Keratinocyte (primary cell): Measurements from ENCODE around the gene CEP57L1. TPM values are rescaled to one million over a fixed set of nuclear protein-coding genes. Genes with fewer than 3 reads are reported as not detected.

Experiments used
- DNase-seq: peaks from one replicate; pipeline ENCODE4 v3.0.0-alpha.2; 2011; ENCODE audit warnings: low read depth, missing footprints, low spot score
- FAIRE-seq: peaks from 2 replicates; lab custom pipeline; 2011; peaks lifted over from hg19 to GRCh38; lab: Jason Lieb, UNC
- H2AFZ ChIP-seq: 2 replicates; pipeline ENCODE4 v1.6.0; 2012; ENCODE audit warnings: low read length, control low read depth, inconsistent platforms; ENCODE audit not compliant: control insufficient read depth
- H3K27ac ChIP-seq: 2 replicates; pipeline ENCODE4 v1.5.1; 2011; ENCODE audit warnings: low read length; ENCODE audit not compliant: control insufficient read depth, insufficient read depth
- H3K27me3 ChIP-seq: 3 replicates; pipeline ENCODE4 v1.6.0; 2011; ENCODE audit warnings: low read length; ENCODE audit not compliant: control insufficient read depth, insufficient read depth; ENCODE audit errors: extremely low read depth
- H3K36me3 ChIP-seq, 2 experiments: 2 replicates in 1 of 2; 3 replicates in 1 of 2; pipeline ENCODE4 v1.5.1; 2011; ENCODE audit warnings: low read length in 2 of 2, mild to moderate bottlenecking in 1 of 2; ENCODE audit not compliant: control insufficient read depth in 2 of 2, insufficient read depth in 2 of 2; ENCODE audit errors: extremely low read depth in 1 of 2
- H3K4me1 ChIP-seq: 3 replicates; pipeline ENCODE4 v1.5.1; 2011; ENCODE audit warnings: low read length; ENCODE audit not compliant: control insufficient read depth, insufficient read depth; ENCODE audit errors: extremely low read depth
- H3K4me2 ChIP-seq: 3 replicates; pipeline ENCODE4 v1.6.0; 2011; ENCODE audit warnings: low read depth, low read length; ENCODE audit not compliant: control insufficient read depth, insufficient read depth; ENCODE audit errors: extremely low read depth
- H3K4me3 ChIP-seq, 3 experiments: fragments of 200-600 bp in 1 of 3; sonication (generic) in 1 of 3; 2 replicates in 2 of 3; 3 replicates in 1 of 3; pipeline ENCODE4 v1.5.1; 2011 to 2016; ENCODE audit warnings: low read length in 3 of 3, mild to moderate bottlenecking in 3 of 3, control low read depth in 2 of 3, inconsistent platforms in 1 of 3, low read depth in 1 of 3, mixed read lengths in 1 of 3, mixed run types in 1 of 3, moderate library complexity in 1 of 3; ENCODE audit not compliant: control insufficient read depth in 2 of 3, insufficient read depth in 2 of 3; ENCODE audit errors: extremely low read depth in 1 of 3
- H3K79me2 ChIP-seq: 2 replicates; pipeline ENCODE4 v1.6.0; 2012; ENCODE audit warnings: low read length; ENCODE audit not compliant: control insufficient read depth, insufficient read depth
- H3K9ac ChIP-seq: 3 replicates; pipeline ENCODE4 v1.6.0; 2011; ENCODE audit warnings: low read length; ENCODE audit not compliant: control insufficient read depth, insufficient read depth; ENCODE audit errors: extremely low read depth
- H3K9me1 ChIP-seq: 3 replicates; pipeline ENCODE4 v1.6.0; 2011; ENCODE audit warnings: low read length; ENCODE audit not compliant: control insufficient read depth, insufficient read depth; ENCODE audit errors: extremely low read depth
- H3K9me3 ChIP-seq: 2 replicates; pipeline ENCODE4 v1.5.1; 2012; ENCODE audit warnings: low read depth, low read length; ENCODE audit not compliant: control insufficient read depth
- H4K20me1 ChIP-seq: 3 replicates; pipeline ENCODE4 v1.6.0; 2011; ENCODE audit warnings: low read length; ENCODE audit not compliant: control insufficient read depth, insufficient read depth; ENCODE audit errors: extremely low read depth
- CTCF ChIP-seq, 3 experiments: IDR thresholded peaks in 1 of 3; conservative IDR thresholded peaks in 1 of 3; optimal IDR thresholded peaks in 1 of 3; 2 replicates in 2 of 3; 3 replicates in 1 of 3; pipeline versions ENCODE3 to v1.5.1; 2011; ENCODE audit warnings: low read length in 3 of 3, mild to moderate bottlenecking in 3 of 3, moderate library complexity in 2 of 3, control low read depth in 1 of 3, inconsistent platforms in 1 of 3; ENCODE audit not compliant: insufficient read depth in 2 of 3; ENCODE audit errors: extremely low read depth in 1 of 3
- EZH2 ChIP-seq: IDR thresholded peaks from one replicate; pipeline ENCODE4 v1.6.1; 2012; ENCODE audit warnings: inconsistent platforms, mild to moderate bottlenecking, low read length, moderate library complexity
- dilution Hi-C: fragments of 300-500 bp; cut with MboI; formaldehyde crosslinking; loops from one replicate; pipeline ENCODE4 v1.7.0; 2020; ENCODE audit warnings: low sequenced_read_pairs; ENCODE audit not compliant: extremely low pct_ligation_motif_present
- polyA plus RNA-seq, 5 experiments: library from polyadenylated mRNA; depleted of rRNA in 3 of 5; stranded (reverse) in 3 of 5; stranded (forward) in 1 of 5; unstranded in 1 of 5; fragments of >200 nt; gene quantifications; 1 replicate in 1 of 5; 2 replicates in 3 of 5; 3 replicates in 1 of 5; pipeline versions ENCODE4 v1.2.1 to v1.2.3, GENCODE V29; 2011 to 2012; ENCODE audit warnings: missing spikeins in 2 of 5, low read depth in 1 of 5, low replicate concordance in 1 of 5

The CEP57L1 gene
- polyA plus RNA-seq, 1 donor (not counting 4 experiments of a cell fraction or from before 2014, with no cell fraction given) = 14.2 TPM

- Histone ChIP-seq H3K9me3 (no peaks in the 10 kb centered on the region), H3K79me2 (no peaks in the 10 kb centered on the region), H3K4me3 (no peak overlapping the region), H2AFZ (no peak overlapping the region), H3K27me3 (peaks cover 7% of the 10 kb centered on the region), H3K9ac (no peak overlapping the region), H3K27ac (no peak overlapping the region), H3K4me2 (no peak overlapping the region), H3K36me3 (no peaks in the 10 kb centered on the region), H3K9me1 (no peaks in the 10 kb centered on the region), H3K4me1 (no peaks in the 10 kb centered on the region), H4K20me1 (no peaks in the 10 kb centered on the region)
- dilution Hi-C loops = no loop called here
- DNase-seq (no peak), FAIRE-seq (no peak)
- TF ChIP-seq CTCF (optimal IDR thresholded peaks at IDR 0.05 in 1 of 3, IDR thresholded peaks at IDR 0.05 in 1 of 3, conservative IDR thresholded peaks at IDR 0.05 in 1 of 3; ENCODE audit: extremely low read depth in 1 of 3, insufficient read depth in 2 of 3, low read length in 3 of 3) (peak in 1 of 3 experiments; percentile 31), EZH2 (no peak)
Measured at GRCh38 chr6:109183109-109183650, 87.9 kb downstream of the CEP57L1 start.

- dilution Hi-C loops = no loop called here
- no peak overlapping the region for H3K27ac ChIP-seq
- no peaks in the 10 kb centered on the region for H3K79me2 ChIP-seq
- no peak for TF ChIP-seq EZH2
- no peak for TF ChIP-seq CTCF (optimal IDR thresholded peaks at IDR 0.05 in 1 of 3, IDR thresholded peaks at IDR 0.05 in 1 of 3, conservative IDR thresholded peaks at IDR 0.05 in 1 of 3; ENCODE audit: extremely low read depth in 1 of 3, insufficient read depth in 2 of 3, low read length in 3 of 3)
- H3K9ac ChIP-seq = no peak overlapping the region
- H3K4me3 ChIP-seq = no peak overlapping the region
- no peaks in the 10 kb centered on the region for H3K9me1 ChIP-seq
- H2AFZ ChIP-seq = no peak overlapping the region
- H3K27me3 ChIP-seq = peaks cover 7% of the 10 kb centered on the region
- H3K4me1 ChIP-seq = no peaks in the 10 kb centered on the region
- no peak for DNase-seq
- no peaks in the 10 kb centered on the region for H3K9me3 ChIP-seq
- no peak for FAIRE-seq
- no peaks in the 10 kb centered on the region for H4K20me1 ChIP-seq
- H3K36me3 ChIP-seq = no peaks in the 10 kb centered on the region
- no peak overlapping the region for H3K4me2 ChIP-seq
Measured at GRCh38 chr6:109184638-109185037, 89.3 kb downstream of the CEP57L1 start.
